Gastroesophageal sphincter (tissue), 4 donors: ENCODE measurements around the gene KLHL3. TPM values are rescaled to one million over a fixed set of nuclear protein-coding genes. Genes with fewer than 3 reads are reported as not detected.

Experiments
- small RNA-seq, 4 donors: library from RNA; depleted of rRNA; stranded (forward); fragments of <200 nt; gene quantifications; one replicate each; pipeline ENCODE3, GENCODE V24; 2016
- total RNA-seq, 4 donors: library from RNA; depleted of rRNA; stranded (reverse); fragments of >200 nt; gene quantifications; one replicate each; pipeline ENCODE4 v1.1.0, GENCODE V29; 2016

The KLHL3 gene
- total RNA-seq, 4 donors from 2014 or later = 2.3 to 6.9 (median 5.4) TPM

Small RNA genes lying within 50 kb of the gene (small RNA-seq; reads per million reads assigned to genes)
- gene MIR874 = 20.0 to 60.3 (median 41.9) reads per million in 4 donors

Other genes with a start within 250 kb of the KLHL3 start
- gene SPOCK1, start 236.8 kb downstream of the KLHL3 start, total RNA-seq = 10 to 100 TPM; 46.5 to 52.7 (median 51.4) TPM
- gene HNRNPA0, start 18.3 kb upstream of the KLHL3 start, total RNA-seq = 10 to 100 TPM in 3 of 4 donors, 1 to 10 TPM in 1; 9.9 to 17.2 (median 13.8) TPM
- 10 to 100 TPM; 16.6 to 38.9 (median 32.8) TPM for gene MYOT, start 131.8 kb upstream of the KLHL3 start, total RNA-seq
- gene PKD2L2, start 153.4 kb upstream of the KLHL3 start, total RNA-seq = under 1 TPM in 1 of 4 donors, not detected in 3; 0.15 TPM